ENCODE measurements around the gene BTBD17.
"Not testable (repeated sequence)": the region's sequence is repeated elsewhere in the genome, so short reads cannot be mapped to it uniquely, and the experiment has no call there.

The BTBD17 gene

GRCh38 chr17:74361230-74362068, at the start of gene BTBD17:
BTBD17 (minus strand) TSS chr17:74361868; CDS start chr17:74361819, 49 bp downstream.
- peak; percentile 58 for DNase-seq

- no peak for DNase-seq
Observed at GRCh38 chr17:74410001-74410443, 48.4 kb upstream of the BTBD17 start.

GRCh38 chr17:74408815-74409214, 47.1 kb upstream of the BTBD17 start:
- DNase-seq, result no peak

GRCh38 chr17:74408262-74408661, 46.6 kb upstream of the BTBD17 start:
- no peak for DNase-seq

GRCh38 chr17:74407384-74407783, 45.7 kb upstream of the BTBD17 start:
- no peak for DNase-seq

GRCh38 chr17:74405311-74405710, 43.6 kb upstream of the BTBD17 start:
- DNase-seq, result not testable (repeated sequence)

- DNase-seq, result no peak
Observed at GRCh38 chr17:74404789-74405188, 43.1 kb upstream of the BTBD17 start.

- DNase-seq, result no peak
Observed at GRCh38 chr17:74404218-74404617, 42.5 kb upstream of the BTBD17 start.

- DNase-seq, result no peak
Observed at GRCh38 chr17:74403512-74404137, 42.0 kb upstream of the BTBD17 start.

GRCh38 chr17:74402048-74402447, 40.4 kb upstream of the BTBD17 start:
- DNase-seq, result no peak

- no peak for DNase-seq
Observed at GRCh38 chr17:74396567-74396966, 34.9 kb upstream of the BTBD17 start.

GRCh38 chr17:74394977-74395376, 33.3 kb upstream of the BTBD17 start:
- DNase-seq, result no peak

GRCh38 chr17:74394275-74394950, 32.7 kb upstream of the BTBD17 start:
- no peak for DNase-seq

- DNase-seq, result no peak
Observed at GRCh38 chr17:74393346-74393942, 31.8 kb upstream of the BTBD17 start.

- no peak for DNase-seq
Observed at GRCh38 chr17:74392848-74393247, 31.2 kb upstream of the BTBD17 start.

GRCh38 chr17:74391771-74392170, 30.1 kb upstream of the BTBD17 start:
- no peak for DNase-seq

- no peak for DNase-seq
Observed at GRCh38 chr17:74390680-74391653, 29.3 kb upstream of the BTBD17 start.

GRCh38 chr17:74389937-74390679, 28.4 kb upstream of the BTBD17 start:
- DNase-seq, result no peak

- DNase-seq, result no peak
Observed at GRCh38 chr17:74389084-74389753, 27.6 kb upstream of the BTBD17 start.

GRCh38 chr17:74387365-74388218, 25.9 kb upstream of the BTBD17 start:
- no peak for DNase-seq
